H1 (cell line): Measurements from ENCODE around the gene NR1D2. TPM values are rescaled to one million over a fixed set of nuclear protein-coding genes. Genes with fewer than 3 reads are reported as not detected.

Experiments
- CTCF ChIA-PET: fragments of 300-600 bp; sonication (Branson Sonifier 250); formaldehyde crosslinking; loops from one replicate; lab custom pipeline; 2021; ENCODE audit not compliant: partially characterized antibody; lab: Charles Lee
- POLR2A ChIA-PET: fragments of 300-600 bp; sonication (Branson Sonifier 250); formaldehyde crosslinking; loops from one replicate; lab custom pipeline; 2021; ENCODE audit warnings: inconsistent platforms; ENCODE audit not compliant: partially characterized antibody; lab: Charles Lee
- DNase-seq, 2 experiments: peaks; one replicate each; pipeline versions ENCODE4 v3.0.0 to v3.0.0-alpha.2; 2010 to 2022; ENCODE audit warnings: low spot score in 2 of 2, low read depth in 1 of 2, mixed read lengths in 1 of 2
- FAIRE-seq: peaks from 2 replicates; lab custom pipeline; 2011; peaks lifted over from hg19 to GRCh38; lab: Jason Lieb, UNC
- H2AFZ ChIP-seq: 2 replicates; pipeline ENCODE4 v1.8.1; 2012; ENCODE audit warnings: low read length, inconsistent platforms
- H2AK5ac ChIP-seq: 2 replicates; pipeline ENCODE4 v1.6.1; 2013; ENCODE audit warnings: low read depth, low read length
- H2BK120ac ChIP-seq: replicated peaks from 2 replicates; pipeline ENCODE3; 2013; ENCODE audit warnings: low read depth, low read length, inconsistent platforms
- H2BK12ac ChIP-seq: 2 replicates; pipeline ENCODE4 v1.6.1; 2013; ENCODE audit warnings: low read depth, low read length
- H2BK15ac ChIP-seq: 2 replicates; pipeline ENCODE4 v1.6.1; 2013; ENCODE audit warnings: low read length
- H2BK20ac ChIP-seq: 2 replicates; pipeline ENCODE4 v1.6.1; 2013; ENCODE audit warnings: low read length
- H2BK5ac ChIP-seq: 2 replicates; pipeline ENCODE4 v1.6.1; 2013; ENCODE audit warnings: low read depth, low read length
- H3K14ac ChIP-seq: 2 replicates; pipeline ENCODE4 v1.6.1; 2013; ENCODE audit warnings: inconsistent platforms; ENCODE audit not compliant: insufficient read length
- H3K18ac ChIP-seq: 2 replicates; pipeline ENCODE4 v1.6.1; 2013; ENCODE audit warnings: low read length; ENCODE audit errors: extremely low read depth
- H3K23ac ChIP-seq: 2 replicates; pipeline ENCODE4 v1.6.1; 2013; ENCODE audit warnings: inconsistent platforms; ENCODE audit not compliant: insufficient read length
- H3K23me2 ChIP-seq: 2 replicates; pipeline ENCODE4 v1.6.1; 2013; ENCODE audit warnings: low read depth, low read length
- H3K27ac ChIP-seq: 2 replicates; pipeline ENCODE4 v1.6.1; 2011; ENCODE audit warnings: low read depth, low read length, inconsistent platforms
- H3K27me3 ChIP-seq, 4 experiments: replicated peaks in 1 of 4; 1 replicate in 1 of 4; 2 replicates in 3 of 4; pipeline versions ENCODE4 v1.6.1 to v1.8.1; 2011 to 2013; ENCODE audit warnings: low read length in 3 of 4, mild to moderate bottlenecking in 3 of 4, inconsistent platforms in 2 of 4, mixed read lengths in 2 of 4, moderate library complexity in 1 of 4; ENCODE audit not compliant: control insufficient read depth in 3 of 4, insufficient read depth in 3 of 4; ENCODE audit errors: extremely low read depth in 1 of 4
- H3K36me3 ChIP-seq, 4 experiments: 2 replicates each; pipeline versions ENCODE4 v1.6.1 to v1.8.1; 2011 to 2013; ENCODE audit warnings: mild to moderate bottlenecking in 4 of 4, low read length in 3 of 4, moderate library complexity in 2 of 4, control low read depth in 1 of 4, inconsistent platforms in 1 of 4; ENCODE audit not compliant: insufficient read depth in 4 of 4, control insufficient read depth in 2 of 4
- H3K4ac ChIP-seq: replicated peaks from 2 replicates; pipeline ENCODE3; 2013; ENCODE audit warnings: low read length, low read depth, mixed read lengths, inconsistent platforms; ENCODE audit not compliant: insufficient read length
- H3K4me1 ChIP-seq, 4 experiments: replicated peaks in 1 of 4; 1 replicate in 1 of 4; 2 replicates in 3 of 4; pipeline versions ENCODE4 v1.6.1 to v1.8.1; 2011 to 2013; ENCODE audit warnings: low read length in 3 of 4, inconsistent platforms in 2 of 4, mixed read lengths in 1 of 4; ENCODE audit not compliant: insufficient read depth in 4 of 4, control insufficient read depth in 3 of 4
- H3K4me2 ChIP-seq, 2 experiments: 2 replicates each; pipeline versions ENCODE4 v1.6.1 to v1.8.1; 2011 to 2013; ENCODE audit warnings: low read depth in 2 of 2, low read length in 2 of 2, control low read depth in 1 of 2, inconsistent platforms in 1 of 2, mild to moderate bottlenecking in 1 of 2; ENCODE audit not compliant: insufficient read depth in 1 of 2
- H3K4me3 ChIP-seq, 4 experiments: fragments of 200-600, 300-600 bp in 1 of 4; sonication (generic), shearing (Covaris generic), sonication (Bioruptor Twin) in 1 of 4; 2 replicates each; pipeline versions ENCODE4 v1.5.1 to v1.8.1; 2011 to 2016; ENCODE audit warnings: low read length in 4 of 4, low read depth in 3 of 4, control low read depth in 2 of 4, inconsistent platforms in 2 of 4, mild to moderate bottlenecking in 2 of 4, mixed read lengths in 1 of 4, moderate library complexity in 1 of 4; ENCODE audit not compliant: insufficient read depth in 2 of 4; ENCODE audit errors: extremely low read depth in 1 of 4
- H3K56ac ChIP-seq: replicated peaks from 2 replicates; pipeline ENCODE3; 2013; ENCODE audit warnings: low read depth, mild to moderate bottlenecking, mixed read lengths, low read length, inconsistent platforms; ENCODE audit not compliant: insufficient read length
- H3K79me1 ChIP-seq: 2 replicates; pipeline ENCODE4 v1.6.1; 2013; ENCODE audit warnings: low read depth, low read length, control low read depth
- H3K79me2 ChIP-seq, 2 experiments: 2 replicates each; pipeline versions ENCODE4 v1.6.1 to v1.8.1; 2012 to 2013; ENCODE audit warnings: low read length in 2 of 2, mild to moderate bottlenecking in 2 of 2, inconsistent platforms in 1 of 2; ENCODE audit not compliant: insufficient read depth in 2 of 2, control insufficient read depth in 1 of 2
- H3K9ac ChIP-seq, 4 experiments: replicated peaks in 1 of 4; 1 replicate in 1 of 4; 2 replicates in 3 of 4; pipeline versions ENCODE4 v1.6.1 to v1.8.1; 2011 to 2013; ENCODE audit warnings: low read depth in 3 of 4, low read length in 3 of 4, control low read depth in 2 of 4, mild to moderate bottlenecking in 2 of 4, moderate library complexity in 2 of 4, inconsistent platforms in 1 of 4; ENCODE audit errors: extremely low read depth in 1 of 4
- H3K9me3 ChIP-seq, 2 experiments: 2 replicates each; pipeline versions ENCODE4 v1.6.1 to v1.8.1; 2012 to 2013; ENCODE audit warnings: mild to moderate bottlenecking in 2 of 2, moderate library complexity in 2 of 2, control low read depth in 1 of 2, inconsistent platforms in 1 of 2, low read depth in 1 of 2, low read length in 1 of 2, mixed read lengths in 1 of 2; ENCODE audit not compliant: insufficient read depth in 2 of 2
- H4K20me1 ChIP-seq, 2 experiments: replicated peaks in 1 of 2; 2 replicates each; pipeline versions ENCODE3 to v1.8.1; 2011 to 2013; ENCODE audit warnings: inconsistent platforms in 2 of 2, low read length in 2 of 2, mild to moderate bottlenecking in 1 of 2; ENCODE audit not compliant: insufficient read depth in 2 of 2, control insufficient read depth in 1 of 2
- H4K5ac ChIP-seq: 2 replicates; pipeline ENCODE4 v1.6.1; 2013; ENCODE audit warnings: low read length, low read depth, mixed read lengths, inconsistent platforms; ENCODE audit not compliant: insufficient read length
- H4K8ac ChIP-seq: 2 replicates; pipeline ENCODE4 v1.8.0; 2013; ENCODE audit warnings: mild to moderate bottlenecking, moderate library complexity, low read length, inconsistent platforms; ENCODE audit not compliant: insufficient read depth; ENCODE audit errors: extremely low read depth
- H4K91ac ChIP-seq: replicated peaks from 2 replicates; pipeline ENCODE3; 2013; ENCODE audit warnings: low read length, mixed read lengths, inconsistent platforms; ENCODE audit not compliant: insufficient read length
- CTBP2 ChIP-seq: IDR thresholded peaks from 2 replicates; pipeline ENCODE4 v1.7.0; 2011; ENCODE audit warnings: borderline replicate concordance, mild to moderate bottlenecking, moderate library complexity, mixed read lengths, low read length; ENCODE audit not compliant: insufficient read depth, insufficient read length
- CTCF ChIP-seq, 3 experiments: IDR thresholded peaks; 1 replicate in 2 of 3; 2 replicates in 1 of 3; pipeline versions ENCODE4 v1.5.1 to v1.6.1; 2011; ENCODE audit warnings: low read length in 3 of 3, mild to moderate bottlenecking in 3 of 3, inconsistent platforms in 2 of 3, low read depth in 1 of 3, moderate library complexity in 1 of 3; ENCODE audit not compliant: insufficient read depth in 1 of 3; ENCODE audit errors: control extremely low read depth in 1 of 3
- E2F6 ChIP-seq: IDR thresholded peaks from 2 replicates; pipeline ENCODE4 v1.6.1; 2012; ENCODE audit warnings: inconsistent platforms
- KDM1A ChIP-seq: fragments of 200-600, 300-600 bp; sonication (generic); IDR thresholded peaks from 2 replicates; pipeline ENCODE4 v1.7.1; 2016; ENCODE audit warnings: mild to moderate bottlenecking, low read length, borderline replicate concordance
- NANOG ChIP-seq: IDR thresholded peaks from 2 replicates; pipeline ENCODE4 v1.6.1; 2011; ENCODE audit warnings: low read length, low read depth, mild to moderate bottlenecking, inconsistent platforms; ENCODE audit not compliant: insufficient read depth, poor library complexity, severe bottlenecking
- SIX5 ChIP-seq: IDR thresholded peaks from 2 replicates; pipeline ENCODE4 v1.6.1; 2011; ENCODE audit warnings: mild to moderate bottlenecking, low read depth, low read length
- TAF7 ChIP-seq: optimal IDR thresholded peaks from 2 replicates; pipeline ENCODE3; 2011; ENCODE audit warnings: low read depth, mild to moderate bottlenecking, inconsistent platforms, low read length, moderate library complexity, borderline replicate concordance
- TBP ChIP-seq: IDR thresholded peaks from 2 replicates; pipeline ENCODE4 v1.6.1; 2011; ENCODE audit warnings: low read depth, low read length, improper control_type of control experiment
- WGBS, 2 experiments: shearing (Covaris generic) in 1 of 2; methylation state at CpG; one replicate each; pipeline versions ENCODE4 v1.1.6 to v1.1.7; 2013 to 2015; ENCODE audit warnings: low lambda C conversion rate in 2 of 2, mixed read lengths in 2 of 2, inconsistent platforms in 1 of 2, low coverage in 1 of 2, missing lambda C conversion rate in 1 of 2; ENCODE audit not compliant: insufficient replicate concordance in 2 of 2, insufficient coverage in 1 of 2, insufficient read length in 1 of 2; ENCODE audit errors: extremely low coverage in 1 of 2, missing lambda C conversion rate in 1 of 2; 5-methylcytosine and 5-hydroxymethylcytosine counted together
- polyA plus RNA-seq, 7 experiments: library from polyadenylated mRNA; depleted of rRNA in 3 of 7; stranded (reverse) in 5 of 7; unstranded in 2 of 7; fragments of >200 nt in 5 of 7; fragments of 200-250 nt in 2 of 7; gene quantifications; 1 replicate in 5 of 7; 2 replicates in 1 of 7; 4 replicates in 1 of 7; pipeline versions ENCODE4 v1.2.1 to v1.2.3, GENCODE V29; 2011 to 2013; ENCODE audit warnings: missing spikeins in 2 of 7, mixed read lengths in 2 of 7
- total RNA-seq: library from RNA; stranded (reverse); fragmentation: NEBNext Ultra II Directional; extraction: Animal tissue kit (Norgen Biotek cat#: 25700); gene quantifications from 2 replicates; pipeline ENCODE4 v1.2.1, GENCODE V29; 2021

Gene NR1D2
- total and polyA plus RNA-seq, 2 of the 8 experiments (the other 6 are each of a cell fraction or from before 2014, with no cell fraction given), result 5.9 to 21.7 TPM

GRCh38 chr3:23985747-23986544 lies 40.9 kb downstream of the NR1D2 start:
- FAIRE-seq, result no peak
- POLR2A ChIA-PET, result no interaction called here
- 92% methylated on average over 1 of the region's 1 CpG; no CpG with 5 or more reads in 1 of the 2 experiments for WGBS, 2 experiments
- no peak for TF ChIP-seq NANOG
- TF ChIP-seq CTCF (IDR thresholded peaks at IDR 0.05; ENCODE audit: control extremely low read depth in 1 of 3, insufficient read depth in 1 of 3, low read depth in 1 of 3, low read length in 3 of 3), result no peak
- TF ChIP-seq TBP, result no peak
- TF ChIP-seq KDM1A, result no peak
- TF ChIP-seq E2F6, result no peak
- TF ChIP-seq TAF7, result no peak
- TF ChIP-seq CTBP2, result no peak
- no peak for TF ChIP-seq SIX5

More at GRCh38 chr3:23985747-23986544, 40.9 kb downstream of the NR1D2 start:
- DNase-seq, result no peak
- H3K14ac ChIP-seq, result no peak overlapping the region
- no peaks in the 10 kb centered on the region for H3K23me2 ChIP-seq
- CTCF ChIA-PET, result no interaction called here
- no peak overlapping the region for H4K8ac ChIP-seq
- H3K18ac ChIP-seq, result no peak overlapping the region
- H3K9me3 ChIP-seq, result no peaks in the 10 kb centered on the region
- H3K4me1 ChIP-seq, result no peaks in the 10 kb centered on the region
- H3K27me3 ChIP-seq, result no peaks in the 10 kb centered on the region
- no peaks in the 10 kb centered on the region; a peak in 1 of 8 replicates for H3K36me3 ChIP-seq
- H2BK15ac ChIP-seq, result no peak overlapping the region
- H3K56ac ChIP-seq, result no peak overlapping the region
- no peak overlapping the region for H4K5ac ChIP-seq
- no peak overlapping the region for H3K4ac ChIP-seq
- no peak overlapping the region for H3K4me3 ChIP-seq
- H2BK20ac ChIP-seq, result no peak overlapping the region
- no peak overlapping the region for H2BK12ac ChIP-seq
- H4K91ac ChIP-seq, result no peak overlapping the region
- no peaks in the 10 kb centered on the region for H3K79me1 ChIP-seq
- H3K79me2 ChIP-seq, result no peaks in the 10 kb centered on the region
- no peak overlapping the region for H2BK5ac ChIP-seq
- no peak overlapping the region for H3K23ac ChIP-seq
- no peak overlapping the region for H3K9ac ChIP-seq
- no peak overlapping the region for H2AK5ac ChIP-seq
- peaks cover 0 to 2% of the 10 kb centered on the region in 2 experiments for H4K20me1 ChIP-seq
- no peak overlapping the region for H2BK120ac ChIP-seq
- H2AFZ ChIP-seq, result no peak overlapping the region
- no peak overlapping the region for H3K4me2 ChIP-seq
- H3K27ac ChIP-seq, result no peak overlapping the region
